Sigmoid colon (tissue), 7 donors: ENCODE data around the gene NXPH4. TPM values are rescaled to one million over a fixed set of nuclear protein-coding genes. Genes with fewer than 3 reads are reported as not detected.

Experiments
- DNase-seq: peaks from one replicate; pipeline ENCODE4 v3.0.0-alpha.2; 2019
- H3K27ac ChIP-seq, 4 donors: fragments of 200-600 bp; sonication (generic); one replicate each; pipeline ENCODE4 v1.5.1; 2016 to 2019; ENCODE audit warnings: mild to moderate bottlenecking in 1 of 4
- H3K27me3 ChIP-seq, 3 donors: fragments of 200-600 bp; sonication (generic); one replicate each; pipeline ENCODE4 v1.5.1; 2019; ENCODE audit warnings: mild to moderate bottlenecking in 1 of 3
- H3K36me3 ChIP-seq, 4 donors: fragments of 200-600 bp; sonication (generic); one replicate each; pipeline ENCODE4 v1.5.1; 2016 to 2019
- H3K4me1 ChIP-seq, 4 donors: fragments of 200-600 bp; sonication (generic); one replicate each; pipeline ENCODE4 v1.5.1; 2017 to 2019
- H3K4me3 ChIP-seq, 4 donors: fragments of 200-600 bp; sonication (generic); one replicate each; pipeline ENCODE4 v1.5.1; 2017 to 2019; ENCODE audit warnings: mild to moderate bottlenecking in 2 of 4, moderate library complexity in 1 of 4
- H3K9me3 ChIP-seq, 4 donors: fragments of 200-600 bp in 3 of 4; sonication (generic) in 3 of 4; one replicate each; pipeline versions ENCODE4 v1.5.1 to v1.6.1; 2013 to 2019
- EP300 ChIP-seq, 4 donors: sonication (generic); formaldehyde crosslinking; IDR thresholded peaks; one replicate each; pipeline ENCODE4 v1.6.1; 2017; ENCODE audit warnings: antibody characterized with exemption in 4 of 4
- POLR2A ChIP-seq, 2 donors: fragments of 450-650 bp; IDR thresholded peaks; one replicate each; pipeline ENCODE4 v1.6.1; 2016; ENCODE audit warnings: antibody characterized with exemption in 2 of 2, mild to moderate bottlenecking in 2 of 2, moderate library complexity in 2 of 2
- POLR2AphosphoS5 ChIP-seq, 4 donors: sonication (generic); formaldehyde crosslinking; IDR thresholded peaks; one replicate each; pipeline ENCODE4 v1.6.1; 2017; ENCODE audit warnings: antibody characterized with exemption in 4 of 4
- WGBS, 2 donors: extraction: QIAGEN DNeasy Blood & Tissue Kit; methylation state at CpG; one replicate each; pipeline ENCODE4 v1.1.7; 2013; 5-methylcytosine and 5-hydroxymethylcytosine counted together
- intact Hi-C: fragments of 100-400 bp; cut with DNase I; formaldehyde crosslinking; loops from one replicate; pipeline ENCODE4 v1.15.1; 2023
- polyA plus RNA-seq, 3 donors: library from polyadenylated mRNA; stranded (reverse); fragments of 200-250 nt; gene quantifications; one replicate each; pipeline ENCODE4 v1.2.3, GENCODE V29; 2013
- total RNA-seq, 4 donors: library from RNA; depleted of rRNA; stranded (reverse); fragments of >200 nt; gene quantifications; one replicate each; pipeline ENCODE4 v1.1.0, GENCODE V29; 2016
- TF ChIP-seq, protein P1 (sequence below), 4 experiments: fragments of 450-650 bp in 3 of 4; fragments of 200-600 bp in 1 of 4; IDR thresholded peaks; one replicate each; pipeline ENCODE4 v1.5.1; 2016 to 2019; ENCODE audit warnings: antibody characterized with exemption in 4 of 4, mild to moderate bottlenecking in 3 of 4, moderate library complexity in 2 of 4
- donor health status: healthy with polysubstance abuse.
- donor health status: Bipolar disorder and iron deficiency.
- donor health status: healthy.

The NXPH4 gene
- total and polyA plus RNA-seq, 7 donors = 0.13 TPM; not detected in 6

DNA sequence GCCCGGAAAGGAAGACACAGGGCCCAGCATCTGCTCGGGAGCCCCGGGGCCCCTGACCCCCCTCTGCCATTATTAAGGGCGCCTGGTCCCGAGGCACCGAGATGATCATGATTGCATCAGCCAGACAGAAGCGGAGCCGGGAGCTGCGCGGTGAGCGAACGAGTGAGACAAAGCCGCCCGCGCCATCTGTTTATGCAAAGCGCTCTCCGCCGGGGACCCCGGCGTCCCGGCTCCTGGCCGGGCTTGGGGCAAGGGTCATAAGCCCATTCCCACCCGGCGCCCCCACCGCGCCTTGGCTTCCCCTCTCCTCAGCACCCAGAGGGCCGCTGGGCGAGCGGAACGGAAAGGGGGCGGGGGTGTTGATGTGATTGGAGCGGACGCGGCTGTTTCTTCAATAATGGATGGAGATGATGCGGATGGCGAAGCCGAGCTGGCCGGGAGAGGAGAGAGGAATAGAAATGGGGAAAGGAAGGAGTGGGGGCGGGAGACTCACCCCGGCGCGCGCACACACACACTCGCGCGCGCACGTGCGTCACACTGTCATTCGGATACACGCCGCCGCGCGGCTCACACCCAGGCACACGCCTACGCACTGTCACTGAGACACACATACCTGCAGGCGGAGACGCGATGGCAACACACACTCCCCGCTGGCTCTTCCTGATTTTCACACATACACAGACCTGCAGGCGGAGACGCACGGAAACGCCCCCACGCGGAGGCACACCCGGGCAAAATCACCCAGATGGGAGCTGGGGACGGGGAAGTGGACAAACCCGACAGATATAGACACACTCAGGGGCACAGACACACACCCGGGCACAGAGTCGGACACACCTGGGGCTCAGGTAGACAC lies 23.7 kb downstream of the NXPH4 start:
- intact Hi-C loops = no loop called here
- peak overlapping the region in 1 of 4 donors; percentile 32 for H3K27ac ChIP-seq
- peak; percentile 77 for DNase-seq

DNA sequence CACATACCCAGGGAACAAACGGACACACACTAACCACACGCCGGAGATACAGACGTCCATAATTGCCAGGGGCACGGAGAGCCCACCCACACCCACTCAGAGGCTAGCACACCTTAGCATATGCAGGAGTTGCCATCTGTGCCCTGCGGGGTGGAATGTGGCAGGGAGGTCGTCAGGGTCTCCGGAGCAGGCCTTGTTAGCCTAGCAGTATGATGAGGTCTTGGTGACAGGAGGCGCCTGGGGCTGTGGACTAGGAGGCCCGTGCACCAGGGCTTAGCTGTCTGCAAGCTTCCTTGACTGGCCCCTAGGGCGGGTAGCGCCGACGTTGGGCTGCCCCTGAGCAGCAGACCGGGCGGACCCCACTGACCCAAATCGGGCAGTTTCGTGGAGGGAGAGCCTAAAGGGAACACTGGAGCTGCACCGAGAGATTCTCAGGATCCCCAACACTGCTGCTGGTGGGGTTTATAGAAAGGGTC lies 24.4 kb downstream of the NXPH4 start:
- DNase-seq = peak; percentile 63
- WGBS, 2 donors = 8 to 11% methylated on average over 19 of the region's 19 CpGs
- H3K27me3 ChIP-seq = peaks cover 67 to 95% (median 88%) of the 10 kb centered on the region in 3 donors
- H3K9me3 ChIP-seq = no peaks in the 10 kb centered on the region
- TF ChIP-seq EP300 (IDR thresholded peaks at IDR 0.05) (no peak), POLR2A (IDR thresholded peaks at IDR 0.05) (no peak), POLR2AphosphoS5 (IDR thresholded peaks at IDR 0.05) (no peak)
- TF ChIP-seq, protein P1, sequence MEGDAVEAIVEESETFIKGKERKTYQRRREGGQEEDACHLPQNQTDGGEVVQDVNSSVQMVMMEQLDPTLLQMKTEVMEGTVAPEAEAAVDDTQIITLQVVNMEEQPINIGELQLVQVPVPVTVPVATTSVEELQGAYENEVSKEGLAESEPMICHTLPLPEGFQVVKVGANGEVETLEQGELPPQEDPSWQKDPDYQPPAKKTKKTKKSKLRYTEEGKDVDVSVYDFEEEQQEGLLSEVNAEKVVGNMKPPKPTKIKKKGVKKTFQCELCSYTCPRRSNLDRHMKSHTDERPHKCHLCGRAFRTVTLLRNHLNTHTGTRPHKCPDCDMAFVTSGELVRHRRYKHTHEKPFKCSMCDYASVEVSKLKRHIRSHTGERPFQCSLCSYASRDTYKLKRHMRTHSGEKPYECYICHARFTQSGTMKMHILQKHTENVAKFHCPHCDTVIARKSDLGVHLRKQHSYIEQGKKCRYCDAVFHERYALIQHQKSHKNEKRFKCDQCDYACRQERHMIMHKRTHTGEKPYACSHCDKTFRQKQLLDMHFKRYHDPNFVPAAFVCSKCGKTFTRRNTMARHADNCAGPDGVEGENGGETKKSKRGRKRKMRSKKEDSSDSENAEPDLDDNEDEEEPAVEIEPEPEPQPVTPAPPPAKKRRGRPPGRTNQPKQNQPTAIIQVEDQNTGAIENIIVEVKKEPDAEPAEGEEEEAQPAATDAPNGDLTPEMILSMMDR (IDR thresholded peaks at IDR 0.05) = no peak
- intact Hi-C loops = no loop called here
- H3K4me3 ChIP-seq = peak overlapping the region in 1 of 4 donors; percentile 50
- H3K4me1 ChIP-seq = peaks cover 0 to 67% (median 58%) of the 10 kb centered on the region in 4 donors
- H3K27ac ChIP-seq = no peak overlapping the region
- no peaks in the 10 kb centered on the region for H3K36me3 ChIP-seq

More for the DNA sequence above, 23.7 kb downstream of the NXPH4 start:
- peak overlapping the region; percentile 15 to 54 (median 46) for H3K4me3 ChIP-seq
- 1% methylated on average over 72 of the region's 72 CpGs for WGBS, 2 donors
- no peaks in the 10 kb centered on the region for H3K9me3 ChIP-seq
- peaks cover 0 to 67% (median 58%) of the 10 kb centered on the region in 4 donors for H3K4me1 ChIP-seq
- H3K36me3 ChIP-seq = no peaks in the 10 kb centered on the region
- H3K27me3 ChIP-seq = peaks cover 68 to 98% (median 95%) of the 10 kb centered on the region in 3 donors
- TF ChIP-seq POLR2A (IDR thresholded peaks at IDR 0.05) = no peak
- TF ChIP-seq POLR2AphosphoS5 (IDR thresholded peaks at IDR 0.05) = no peak
- TF ChIP-seq, protein P1 (IDR thresholded peaks at IDR 0.05) = no peak
- TF ChIP-seq EP300 (IDR thresholded peaks at IDR 0.05) = no peak

DNA sequence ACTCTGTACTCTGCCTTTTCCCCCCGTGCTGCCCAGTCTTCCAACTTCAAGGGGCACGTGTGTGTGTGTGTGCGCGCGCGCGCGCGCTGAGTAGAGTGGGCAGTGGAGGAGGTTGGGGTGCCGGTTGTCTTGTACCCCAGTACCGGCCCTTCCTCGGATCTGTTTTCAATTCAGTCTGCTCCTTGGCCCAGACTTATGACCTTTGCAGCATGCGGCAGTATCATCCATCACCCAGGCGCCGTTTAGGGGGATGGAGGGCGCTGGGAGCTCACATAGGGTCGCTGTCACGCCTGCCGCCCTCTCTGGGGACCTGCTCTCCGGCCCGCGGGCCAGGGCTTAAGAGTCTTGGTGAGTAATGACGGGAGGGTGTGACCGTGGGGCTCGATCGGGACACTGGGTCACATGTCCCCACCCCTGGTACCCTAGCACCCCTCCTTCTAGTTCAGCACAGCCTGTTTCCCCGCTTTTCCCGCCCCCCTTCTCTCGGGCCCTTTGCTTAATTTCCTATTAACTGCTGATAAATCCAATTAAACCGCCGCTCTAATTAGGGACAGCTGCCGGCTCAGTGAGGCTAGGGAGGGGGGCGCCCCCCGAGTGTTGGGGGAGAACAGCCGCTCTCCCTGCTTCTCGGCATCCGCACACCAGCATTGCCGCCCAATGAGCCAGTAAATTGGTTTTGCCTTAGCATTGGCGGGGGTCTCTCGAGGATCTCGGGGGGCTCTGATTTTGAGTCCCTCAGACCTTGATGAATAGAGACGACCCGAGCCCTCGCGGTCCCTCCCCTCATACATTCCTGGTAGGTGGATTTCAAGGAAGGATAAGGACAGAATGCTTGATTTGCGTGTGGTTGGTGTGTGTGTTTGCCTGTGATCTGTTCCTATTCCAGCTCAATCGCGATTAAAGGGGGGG lies 25.1 kb downstream of the NXPH4 start:
- Histone ChIP-seq H3K27ac (no peak overlapping the region), H3K36me3 (no peaks in the 10 kb centered on the region), H3K9me3 (no peaks in the 10 kb centered on the region), H3K27me3 (peaks cover 63 to 88% (median 85%) of the 10 kb centered on the region in 3 donors), H3K4me3 (no peak overlapping the region), H3K4me1 (peaks cover 0 to 67% (median 58%) of the 10 kb centered on the region in 4 donors)
- DNase-seq = peak; percentile 65
- 8 to 11% methylated on average over 48 of the region's 48 CpGs for WGBS, 2 donors
- TF ChIP-seq EP300 (IDR thresholded peaks at IDR 0.05) = no peak
- TF ChIP-seq POLR2A (IDR thresholded peaks at IDR 0.05) = no peak
- TF ChIP-seq POLR2AphosphoS5 (IDR thresholded peaks at IDR 0.05) = no peak
- TF ChIP-seq, protein P1 (IDR thresholded peaks at IDR 0.05) = no peak
- intact Hi-C loops = no loop called here

DNA sequence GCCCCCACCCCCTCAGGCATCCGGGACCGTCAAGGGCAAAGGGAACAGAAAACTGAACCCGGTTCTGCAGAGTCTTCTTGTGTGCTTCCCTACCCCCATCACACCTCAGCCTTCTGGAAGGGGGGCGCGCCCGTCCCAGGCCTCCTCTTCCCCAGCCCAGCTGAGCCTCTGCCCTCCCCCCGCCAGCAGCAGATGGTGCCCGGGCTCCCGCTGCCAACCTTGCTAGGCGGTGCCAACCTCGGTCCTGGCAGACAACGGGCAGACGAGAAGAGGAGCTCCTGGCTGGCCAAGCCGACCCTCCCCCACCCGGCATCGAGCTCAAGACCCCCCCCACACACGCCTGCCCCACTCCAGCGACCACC lies 25.7 kb downstream of the NXPH4 start:
- peak; percentile 71 for DNase-seq
- H3K27me3 ChIP-seq = peaks cover 62 to 81% (median 79%) of the 10 kb centered on the region in 3 donors
- WGBS, 2 donors = 1 to 2% methylated on average over 18 of the region's 18 CpGs

More for the DNA sequence above, 25.7 kb downstream of the NXPH4 start:
- H3K4me1 ChIP-seq = peaks cover 0 to 63% (median 58%) of the 10 kb centered on the region in 4 donors
- no peak overlapping the region for H3K27ac ChIP-seq
- peak overlapping the region in 2 of 4 donors; percentile 4 to 39 for H3K4me3 ChIP-seq
- intact Hi-C loops = no loop called here
- H3K9me3 ChIP-seq = no peaks in the 10 kb centered on the region
- no peaks in the 10 kb centered on the region for H3K36me3 ChIP-seq
- TF ChIP-seq EP300 (IDR thresholded peaks at IDR 0.05) = no peak
- no peak for TF ChIP-seq POLR2AphosphoS5 (IDR thresholded peaks at IDR 0.05)
- TF ChIP-seq POLR2A (IDR thresholded peaks at IDR 0.05) = no peak
